ENCODE measurements around the gene ZNF341. TPM values are rescaled to one million over a fixed set of nuclear protein-coding genes. Genes with fewer than 3 reads are reported as not detected.

Gene ZNF341
- total and polyA plus RNA-seq, 9 of the 15 experiments (the other 6 are each of a cell fraction or from before 2014, with no cell fraction given): 0.08 to 2.6 (median 1.0) TPM

- H3K4me2 ChIP-seq (ENCODE audit: insufficient read depth, low read length): no peak overlapping the region
- in situ Hi-C loops (cut with MboI) (no loop called here), intact Hi-C loops (cut with micrococcal nuclease) (no loop called here)
- ChIA-PET POLR2A (no interaction called here), CTCF (ENCODE audit: low intra/inter-chr PET ratio) (no interaction called here)
- no peaks in the 10 kb centered on the region for H3K27me3 ChIP-seq (ENCODE audit: control insufficient read depth in 2 of 2, insufficient read depth in 2 of 2, low read length in 2 of 2)
- no peaks in the 10 kb centered on the region for H3K36me3 ChIP-seq (ENCODE audit: control insufficient read depth, insufficient read depth, low read length)
- no peak overlapping the region for H3K27ac ChIP-seq (ENCODE audit: extremely low read depth, low read depth, low read length)
- DNase-seq (ENCODE audit: extremely low read depth in 1 of 4, low spot score in 3 of 4): no peak
- H3K9me1 ChIP-seq (ENCODE audit: control insufficient read depth, insufficient read depth, low read length): no peaks in the 10 kb centered on the region
- H2AFZ ChIP-seq (ENCODE audit: low read depth, low read length): no peak overlapping the region
- no peak overlapping the region for H3K9ac ChIP-seq (ENCODE audit: insufficient read depth in 1 of 2, low read depth in 2 of 2, low read length in 2 of 2)
- TF ChIP-seq RBM25 (IDR thresholded peaks at IDR 0.05; ENCODE audit: low read depth, low read length, severe bottlenecking): peak; percentile 93
- no peak for TF ChIP-seq TAF1 (IDR thresholded peaks at IDR 0.05; ENCODE audit: control insufficient read depth, extremely low read depth, insufficient read depth, low read length, severe bottlenecking)
- peaks cover 8 to 10% of the 10 kb centered on the region in 2 experiments; a peak in 4 of 5 replicates for H3K4me1 ChIP-seq (replicated peaks in 1 of 2; ENCODE audit: control insufficient read depth in 2 of 2, insufficient read depth in 2 of 2, low read length in 2 of 2)
- no peaks in the 10 kb centered on the region for H3K9me3 ChIP-seq (replicated peaks; ENCODE audit: control insufficient read depth, insufficient read depth, low read depth, low read length)
- ATAC-seq: no peak
- H3K4me3 ChIP-seq: no peak overlapping the region
- no TSS peak for BruUV-seq (replicated peaks)
- FAIRE-seq: no peak
- H4K20me1 ChIP-seq (replicated peaks; ENCODE audit: control insufficient read depth, insufficient read depth, low read length): no peaks in the 10 kb centered on the region
- 54% methylated on average over 2 of the region's 2 CpGs for WGBS (ENCODE audit: insufficient coverage, low coverage, missing lambda C conversion rate)
- H3K79me2 ChIP-seq (ENCODE audit: control insufficient read depth, insufficient read depth, low read length): no peaks in the 10 kb centered on the region
These were observed 36.0 kb downstream of the ZNF341 start for GRCh38 chr20:33767777-33768138.

- POLR2A ChIA-PET: interaction anchor here (1.0 kb wide), 1 partner anchor 9 kb away, joined by 4 read pairs; no protein-coding TSS in a partner anchor
- no peak overlapping the region for H3K4me3 ChIP-seq
- H2AFZ ChIP-seq (ENCODE audit: low read depth, low read length): no peak overlapping the region
- H3K9me3 ChIP-seq (replicated peaks; ENCODE audit: control insufficient read depth, insufficient read depth, low read depth, low read length): no peaks in the 10 kb centered on the region
- intact Hi-C loops (cut with micrococcal nuclease): no loop called here
- peaks cover 8 to 10% of the 10 kb centered on the region in 2 experiments; a peak in 4 of 5 replicates for H3K4me1 ChIP-seq (replicated peaks in 1 of 2; ENCODE audit: control insufficient read depth in 2 of 2, insufficient read depth in 2 of 2, low read length in 2 of 2)
- no peaks in the 10 kb centered on the region for H3K9me1 ChIP-seq (ENCODE audit: control insufficient read depth, insufficient read depth, low read length)
- 45% methylated on average over 3 of the region's 4 CpGs for WGBS (ENCODE audit: insufficient coverage, low coverage, missing lambda C conversion rate)
- DNase-seq (ENCODE audit: extremely low read depth in 1 of 4, low spot score in 3 of 4) (no peak), FAIRE-seq (no peak), ATAC-seq (no peak)
- CTCF ChIA-PET (ENCODE audit: low intra/inter-chr PET ratio): interaction anchor here (0.6 kb wide), 1 partner anchor 341 kb away, joined by 3 read pairs; no protein-coding TSS in a partner anchor
- in situ Hi-C loops (cut with MboI): no loop called here
- no peaks in the 10 kb centered on the region for H3K79me2 ChIP-seq (ENCODE audit: control insufficient read depth, insufficient read depth, low read length)
- H3K27me3 ChIP-seq (ENCODE audit: control insufficient read depth in 2 of 2, insufficient read depth in 2 of 2, low read length in 2 of 2): no peaks in the 10 kb centered on the region
- no peaks in the 10 kb centered on the region for H4K20me1 ChIP-seq (replicated peaks; ENCODE audit: control insufficient read depth, insufficient read depth, low read length)
- TF ChIP-seq ZBTB1 (CRISPR knock-in tag; IDR thresholded peaks at IDR 0.05; ENCODE audit: borderline replicate concordance, low read depth) (no peak), RFX7 (CRISPR knock-in tag; IDR thresholded peaks at IDR 0.05) (no peak), TFAP4 (CRISPR knock-in tag; IDR thresholded peaks at IDR 0.05; ENCODE audit: borderline replicate concordance) (no peak), SREBF2 (CRISPR knock-in tag; IDR thresholded peaks at IDR 0.05) (no peak), CEBPZ (IDR thresholded peaks at IDR 0.05; ENCODE audit: borderline replicate concordance, low read depth, low read length) (no peak)
- H3K27ac ChIP-seq (ENCODE audit: extremely low read depth, low read depth, low read length): no peak overlapping the region
- BruUV-seq (replicated peaks): no TSS peak
- no peaks in the 10 kb centered on the region for H3K36me3 ChIP-seq (ENCODE audit: control insufficient read depth, insufficient read depth, low read length)
- H3K9ac ChIP-seq (ENCODE audit: insufficient read depth in 1 of 2, low read depth in 2 of 2, low read length in 2 of 2): no peak overlapping the region
- H3K4me2 ChIP-seq (ENCODE audit: insufficient read depth, low read length): no peak overlapping the region
These were observed 37.2 kb downstream of the ZNF341 start for GRCh38 chr20:33769043-33769442.

All from K562 (cell line).